Esophagus squamous epithelium (tissue), 4 donors: ENCODE results near the gene GUCY2D.

Experiments
- POLR2A ChIP-seq, 4 donors: fragments of 450-650 bp; IDR thresholded peaks; one replicate each; pipeline ENCODE4 v1.6.1; 2017; ENCODE audit warnings: antibody characterized with exemption in 4 of 4, mild to moderate bottlenecking in 4 of 4, moderate library complexity in 3 of 4
- TF ChIP-seq, protein P1 (sequence below), 6 experiments: fragments of 450-650 bp in 4 of 6; fragments of 200-600 bp in 2 of 6; sonication (generic) in 2 of 6; IDR thresholded peaks; one replicate each; pipeline ENCODE4 v1.5.1; 2016 to 2019; ENCODE audit warnings: antibody characterized with exemption in 6 of 6, mild to moderate bottlenecking in 4 of 6, moderate library complexity in 4 of 6

- TF ChIP-seq, protein P1, sequence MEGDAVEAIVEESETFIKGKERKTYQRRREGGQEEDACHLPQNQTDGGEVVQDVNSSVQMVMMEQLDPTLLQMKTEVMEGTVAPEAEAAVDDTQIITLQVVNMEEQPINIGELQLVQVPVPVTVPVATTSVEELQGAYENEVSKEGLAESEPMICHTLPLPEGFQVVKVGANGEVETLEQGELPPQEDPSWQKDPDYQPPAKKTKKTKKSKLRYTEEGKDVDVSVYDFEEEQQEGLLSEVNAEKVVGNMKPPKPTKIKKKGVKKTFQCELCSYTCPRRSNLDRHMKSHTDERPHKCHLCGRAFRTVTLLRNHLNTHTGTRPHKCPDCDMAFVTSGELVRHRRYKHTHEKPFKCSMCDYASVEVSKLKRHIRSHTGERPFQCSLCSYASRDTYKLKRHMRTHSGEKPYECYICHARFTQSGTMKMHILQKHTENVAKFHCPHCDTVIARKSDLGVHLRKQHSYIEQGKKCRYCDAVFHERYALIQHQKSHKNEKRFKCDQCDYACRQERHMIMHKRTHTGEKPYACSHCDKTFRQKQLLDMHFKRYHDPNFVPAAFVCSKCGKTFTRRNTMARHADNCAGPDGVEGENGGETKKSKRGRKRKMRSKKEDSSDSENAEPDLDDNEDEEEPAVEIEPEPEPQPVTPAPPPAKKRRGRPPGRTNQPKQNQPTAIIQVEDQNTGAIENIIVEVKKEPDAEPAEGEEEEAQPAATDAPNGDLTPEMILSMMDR (IDR thresholded peaks at IDR 0.05): no peak
- TF ChIP-seq POLR2A (IDR thresholded peaks at IDR 0.05): peak in 1 of 4 donors; percentile 12
Measured at GRCh38 chr17:8015957-8016631, 13.7 kb downstream of the GUCY2D start.
